Stimulated activated CD4-positive, alpha-beta T cell treated with anti-CD3 and anti-CD28 coated beads, Interleukin-12 subunit alpha, Interleukin-12 subunit beta, amount 100 ng/mL, for 4 hours (primary cell): ENCODE results near the gene TM4SF18.
"Not testable (repeated sequence)": the region's sequence is repeated elsewhere in the genome, so short reads cannot be mapped to it uniquely, and the experiment has no call there.

Experiments
- DNase-seq: peaks from one replicate; pipeline ENCODE4 v3.0.0-alpha.2; 2020

Gene TM4SF18

GRCh38 chr3:149333176-149333859, at the start of gene TM4SF18:
TM4SF18 (minus strand) TSS chr3:149333636; CDS start chr3:149333382, 254 bp downstream.
- no peak for DNase-seq

GRCh38 chr3:149382518-149382917, 49.1 kb upstream of the TM4SF18 start:
- no peak for DNase-seq

GRCh38 chr3:149382101-149382467, 48.6 kb upstream of the TM4SF18 start:
- no peak for DNase-seq

- no peak for DNase-seq
Measured at GRCh38 chr3:149381173-149382100, 48.0 kb upstream of the TM4SF18 start.

- not testable (repeated sequence) for DNase-seq
Measured at GRCh38 chr3:149380220-149380619, 46.8 kb upstream of the TM4SF18 start.

GRCh38 chr3:149378478-149379309, 45.3 kb upstream of the TM4SF18 start:
- no peak for DNase-seq

GRCh38 chr3:149377408-149378364, 44.2 kb upstream of the TM4SF18 start, which contains the start of gene TM4SF1:
TM4SF1 (minus strand) TSS chr3:149377649; CDS start chr3:149377547, 102 bp downstream.
- no peak for DNase-seq

- no peak for DNase-seq
Measured at GRCh38 chr3:149376718-149377407, 43.4 kb upstream of the TM4SF18 start.

GRCh38 chr3:149375501-149376196, 42.2 kb upstream of the TM4SF18 start:
- no peak for DNase-seq

GRCh38 chr3:149374793-149375500, 41.5 kb upstream of the TM4SF18 start:
- DNase-seq, result no peak

- no peak for DNase-seq
Measured at GRCh38 chr3:149374391-149374790, 41.0 kb upstream of the TM4SF18 start.

GRCh38 chr3:149373235-149374125, 40.0 kb upstream of the TM4SF18 start:
- DNase-seq, result no peak

GRCh38 chr3:149371723-149372114, 38.3 kb upstream of the TM4SF18 start:
- no peak for DNase-seq

GRCh38 chr3:149371001-149371722, 37.7 kb upstream of the TM4SF18 start:
- DNase-seq, result no peak

- DNase-seq, result no peak
Measured at GRCh38 chr3:149369991-149370866, 36.8 kb upstream of the TM4SF18 start.

- DNase-seq, result no peak
Measured at GRCh38 chr3:149368674-149369497, 35.5 kb upstream of the TM4SF18 start.
